Mesenteric fat pad (tissue), 1 donor: ENCODE data around the gene ABHD4. TPM values are rescaled to one million over a fixed set of nuclear protein-coding genes. Genes with fewer than 3 reads are reported as not detected.
"Not testable (repeated sequence)": the region's sequence is repeated elsewhere in the genome, so short reads cannot be mapped to it uniquely, and the experiment has no call there.

ENCODE experiments used
- DNase-seq: peaks from one replicate; pipeline ENCODE4 v3.0.0-alpha.2; 2020; ENCODE audit warnings: low spot score
- total RNA-seq: library from RNA; stranded (reverse); fragmentation: NEBNext Ultra II Directional; extraction: Animal tissue kit (Norgen Biotek cat#: 25700); gene quantifications from one replicate; pipeline ENCODE4 v1.2.1, GENCODE V29; 2021
- donor health status: DM: yes; HTN: yes; CAD: no.

ABHD4 gene
- total RNA-seq, 1 donor from 2014 or later = 36.5 TPM

DNA sequence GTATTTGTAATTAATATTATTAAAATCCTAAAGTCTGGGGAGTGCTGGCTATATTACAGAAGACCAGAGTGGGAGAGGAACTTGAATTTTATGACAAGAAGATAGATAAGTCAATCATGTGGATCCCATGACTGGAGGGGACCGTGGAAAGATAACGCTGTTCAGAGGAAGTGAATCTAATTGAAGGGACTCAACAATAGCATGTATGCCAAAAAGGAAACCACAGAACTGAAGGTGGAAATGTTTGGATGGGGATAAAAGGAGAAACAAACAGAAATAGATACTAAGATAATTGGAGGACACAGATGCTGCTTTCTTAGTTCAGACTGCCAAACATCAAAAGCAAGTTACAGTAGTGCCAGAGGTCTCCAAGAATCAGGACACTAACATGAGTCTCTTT lies 24.9 kb downstream of the ABHD4 start:
- no peak for DNase-seq

DNA sequence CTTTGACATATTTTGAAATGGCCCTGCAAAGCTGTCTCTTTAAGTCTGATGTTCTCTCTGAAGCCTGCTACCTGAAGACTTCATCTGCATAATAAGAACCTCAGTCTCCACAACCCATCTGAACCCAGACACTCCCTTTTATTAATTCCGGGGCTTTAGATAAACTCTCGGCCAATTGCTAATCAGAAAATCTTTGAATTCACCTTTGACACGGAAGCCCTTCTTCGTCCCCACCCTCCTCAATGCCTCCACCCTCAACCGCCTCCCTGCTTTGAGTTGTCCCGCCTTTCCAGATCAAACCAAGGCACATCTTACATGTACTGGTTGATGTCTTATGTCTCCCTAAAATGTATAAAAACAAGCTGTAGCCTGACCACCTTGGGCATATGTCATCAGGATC lies 28.5 kb downstream of the ABHD4 start:
- no peak for DNase-seq

GRCh38 chr14:22627506-22628263 lies 29.6 kb downstream of the ABHD4 start:
- DNase-seq = no peak

- DNase-seq = no peak
Observed at GRCh38 chr14:22629361-22629760, 31.3 kb downstream of the ABHD4 start.

GRCh38 chr14:22630066-22630465 lies 32.0 kb downstream of the ABHD4 start:
- DNase-seq = no peak

DNA sequence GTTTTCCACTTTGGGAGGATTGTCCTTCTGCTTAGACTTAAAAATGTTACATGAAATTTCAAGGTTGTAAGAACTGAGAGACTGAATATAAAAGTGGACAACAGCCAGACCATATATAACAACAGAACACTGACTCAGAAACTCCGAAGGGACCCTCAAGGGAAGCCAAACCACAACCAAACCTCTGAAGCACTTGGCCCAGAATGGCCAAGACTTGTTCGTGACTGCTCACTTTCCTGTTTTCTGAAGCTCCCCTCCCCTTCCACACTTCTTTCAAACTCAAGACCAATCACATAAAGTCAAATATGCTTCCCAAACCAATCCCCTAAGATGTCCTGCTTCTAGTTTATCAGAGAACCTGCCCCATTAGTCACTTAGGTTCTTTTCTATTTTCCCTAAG lies 32.4 kb downstream of the ABHD4 start:
- no peak for DNase-seq

- no peak for DNase-seq
Observed at GRCh38 chr14:22634233-22634900, 36.3 kb downstream of the ABHD4 start.

GRCh38 chr14:22635980-22636379 lies 37.9 kb downstream of the ABHD4 start:
- DNase-seq = not testable (repeated sequence)

- DNase-seq = no peak
Observed at GRCh38 chr14:22640192-22640591, 42.1 kb downstream of the ABHD4 start.

DNA sequence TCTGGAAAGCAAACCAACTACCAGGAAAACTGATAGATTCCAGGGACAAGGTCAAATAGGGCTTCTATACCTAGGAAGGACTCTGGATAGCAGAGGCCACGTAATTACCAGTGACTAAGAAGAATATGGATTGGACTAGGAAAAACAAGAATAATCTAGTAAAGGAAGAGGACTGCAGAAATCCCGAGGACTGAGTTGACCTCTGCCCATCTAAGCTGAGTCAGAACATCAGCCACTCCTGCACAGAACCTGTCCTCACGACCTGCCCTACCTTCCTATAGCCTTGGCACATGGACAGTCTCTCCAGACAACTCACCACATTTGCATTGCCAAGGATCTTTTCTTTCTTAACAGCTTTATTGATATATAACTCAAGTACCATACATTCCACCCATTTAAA lies 43.7 kb downstream of the ABHD4 start:
- DNase-seq = no peak

DNA sequence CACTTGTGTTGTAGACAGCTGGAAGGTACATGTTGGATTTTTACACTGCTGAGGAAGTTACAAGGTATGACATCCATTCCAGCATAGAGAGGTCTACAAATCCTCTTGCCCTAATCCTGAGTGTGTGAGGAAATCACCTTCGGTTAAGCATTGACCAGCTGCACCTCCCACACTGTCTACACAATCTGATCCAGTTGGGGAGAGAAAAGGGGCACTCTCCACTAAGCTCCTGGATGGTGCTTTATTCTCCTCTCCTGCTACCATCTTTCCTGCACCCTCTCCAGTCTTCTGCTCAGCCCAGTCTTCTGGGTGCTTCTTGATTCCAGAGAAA lies 46.2 kb downstream of the ABHD4 start, which contains the start of gene OR6J1:
Gene OR6J1, minus strand, starts transcription at position 48 of the 331 bp plus-strand sequence. CDS start 9,541 bp downstream, outside the sequence.
- no peak for DNase-seq

- DNase-seq = no peak
Observed at GRCh38 chr14:22646570-22647254, 48.6 kb downstream of the ABHD4 start.

- no peak for DNase-seq
Observed at GRCh38 chr14:22648506-22648905, 50.4 kb downstream of the ABHD4 start.

- no peak for DNase-seq
Observed at GRCh38 chr14:22650046-22650739, 52.1 kb downstream of the ABHD4 start.

- no peak for DNase-seq
Observed at GRCh38 chr14:22650960-22651521, 52.9 kb downstream of the ABHD4 start.

- DNase-seq = no peak
Observed at GRCh38 chr14:22651586-22651985, 53.5 kb downstream of the ABHD4 start.

- no peak for DNase-seq
Observed at GRCh38 chr14:22653012-22653621, 55.0 kb downstream of the ABHD4 start.

DNA sequence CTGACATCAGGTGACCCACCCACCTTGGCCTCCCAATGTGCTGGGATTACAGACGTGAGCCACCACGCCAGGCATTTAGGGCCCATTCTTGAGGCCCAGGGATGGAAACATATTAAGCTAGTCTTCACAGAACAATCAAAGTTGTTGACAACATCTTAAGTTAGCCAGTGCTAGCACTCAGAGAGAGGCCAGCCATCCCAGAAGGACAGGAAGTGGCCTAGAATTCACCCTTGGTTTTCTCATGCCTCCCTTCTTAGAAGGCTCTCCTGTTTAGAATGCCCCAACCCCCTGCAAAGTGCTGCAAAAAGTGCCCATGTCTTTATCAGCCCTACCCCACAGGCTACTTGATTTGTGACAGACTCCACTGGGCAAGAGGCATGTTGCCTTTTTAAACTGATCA lies 58.1 kb downstream of the ABHD4 start:
- no peak for DNase-seq

GRCh38 chr14:22656945-22657731 lies 59.0 kb downstream of the ABHD4 start:
- DNase-seq = no peak

- no peak for DNase-seq
Observed at GRCh38 chr14:22657861-22658260, 59.8 kb downstream of the ABHD4 start.
